Motor neuron (in vitro differentiated cells): Measurements from ENCODE around the gene KLHL26. TPM values are rescaled to one million over a fixed set of nuclear protein-coding genes. Genes with fewer than 3 reads are reported as not detected.

Experiments used
- ATAC-seq, 8 experiments: fragments of 200-7000 bp; cut with Tn5 transposase; replicated peaks in 6 of 8; 2 replicates each; pipeline ENCODE4 v1.8.0; 2021; ENCODE audit warnings: mild to moderate bottlenecking in 8 of 8, moderate library complexity in 8 of 8
- H3K27ac ChIP-seq, 2 donors: fragments of 250-450 bp; sonication (Bioruptor Pico); 2 replicates each; pipeline ENCODE4 v1.9.0; 2021; ENCODE audit warnings: antibody characterized with exemption in 2 of 2, mild to moderate bottlenecking in 2 of 2, moderate library complexity in 1 of 2
- H3K4me1 ChIP-seq, 2 donors: fragments of 250-450 bp; sonication (Bioruptor Pico); replicated peaks in 1 of 2; 2 replicates each; pipeline ENCODE4 v1.6.1; 2021; ENCODE audit warnings: antibody characterized with exemption in 2 of 2, mild to moderate bottlenecking in 2 of 2, moderate library complexity in 1 of 2
- H3K4me3 ChIP-seq, 5 donors: fragments of 250-450 bp; sonication (Bioruptor Pico); 2 replicates each; pipeline ENCODE4 v1.9.0; 2021; ENCODE audit warnings: antibody characterized with exemption in 5 of 5, mild to moderate bottlenecking in 5 of 5, moderate library complexity in 4 of 5
- WGBS, 10 experiments: fragments of 450-650 bp; shearing (Covaris generic); methylation state at CpG; one replicate each; pipeline ENCODE4 v1.0.0; 2022; 5-methylcytosine and 5-hydroxymethylcytosine counted together
- in situ Hi-C, 9 experiments: fragments of 400-800 bp; cut with MboI; loops; one replicate each; pipeline ENCODE4 v1.15.0; 2021; ENCODE audit warnings: low sequenced_read_pairs in 9 of 9, low pct_unique_long_range_greater_than_20kb in 2 of 9; ENCODE audit not compliant: unreplicated experiment in 9 of 9
- total RNA-seq, 8 experiments: library from RNA; unstranded; fragments of 300-600 nt; gene quantifications; 2 replicates each; pipeline versions ENCODE4 v1.2.3 to v1.2.4, GENCODE V29; 2022

The KLHL26 gene
- total RNA-seq, 8 experiments from 2014 or later: 0.92 to 8.3 (median 5.6) TPM

DNA sequence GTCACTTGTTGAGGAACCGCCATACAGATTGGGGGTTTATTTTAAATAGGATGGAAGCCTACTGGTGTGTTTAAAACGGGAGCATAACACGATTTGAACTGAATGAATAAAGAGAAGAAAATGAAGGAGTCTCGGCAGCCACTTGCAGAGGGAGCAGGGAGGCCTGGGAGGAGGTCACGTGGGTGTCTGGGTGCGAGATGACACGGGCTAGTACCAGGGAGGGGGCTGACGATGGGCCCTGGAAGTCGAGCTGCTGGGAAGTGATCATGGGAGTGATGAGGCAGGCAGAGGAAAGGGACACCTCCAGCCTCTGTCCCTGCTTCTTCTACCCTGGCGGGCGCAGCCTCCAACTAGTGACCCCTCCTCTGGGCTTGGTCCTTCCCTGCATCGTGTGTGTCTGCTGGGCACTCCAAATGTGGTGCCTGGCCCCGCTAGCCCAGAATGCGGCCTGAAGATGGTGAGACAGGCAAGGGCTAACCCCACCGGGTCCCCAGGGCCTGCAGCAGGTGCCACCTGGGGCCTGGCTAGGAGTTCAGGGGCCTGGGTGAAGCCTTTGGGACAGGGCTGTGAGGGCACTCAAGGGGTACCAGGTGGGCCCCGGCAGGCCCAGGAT, 82.1 kb downstream of the KLHL26 start:
- no peak overlapping the region for H3K4me3 ChIP-seq
- in situ Hi-C loops: no loop called here
- no peak overlapping the region for H3K27ac ChIP-seq

DNA sequence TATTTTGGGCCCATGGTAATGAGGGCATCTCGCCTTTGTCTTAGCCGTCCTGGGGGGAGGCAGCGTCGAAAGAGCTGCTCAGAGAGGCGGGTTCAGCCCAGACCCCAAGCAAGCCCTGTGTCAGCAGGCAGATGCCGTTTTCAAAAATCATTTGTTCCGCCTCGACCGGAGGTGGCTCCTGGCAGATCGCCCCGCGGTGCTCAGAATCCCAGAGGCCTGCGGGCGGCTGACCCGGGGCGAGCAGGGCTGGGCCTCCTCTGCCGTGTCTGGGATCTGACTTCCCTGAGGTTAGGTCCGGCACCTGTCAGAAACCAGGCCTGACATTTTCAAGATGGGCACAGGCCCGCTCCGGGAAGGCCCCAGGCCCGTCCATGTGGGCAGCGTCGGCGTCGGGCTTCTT, 82.7 kb downstream of the KLHL26 start:
- H3K27ac ChIP-seq: no peak overlapping the region
- in situ Hi-C loops: no loop called here
- no peak overlapping the region for H3K4me3 ChIP-seq
- no peak for ATAC-seq
- 76 to 100% (median 83%) methylated on average over 1 to 9 of the region's 25 CpGs; no CpG with 5 or more reads in 6 of the 10 experiments for WGBS, 10 experiments
- peaks cover 0 to 10% of the 10 kb centered on the region in 2 donors for H3K4me1 ChIP-seq

More for the DNA sequence above, 82.1 kb downstream of the KLHL26 start:
- WGBS, 10 experiments: 62 to 100% (median 88%) methylated on average over 1 to 9 of the region's 16 CpGs; no CpG with 5 or more reads in 1 of the 10 experiments
- H3K4me1 ChIP-seq: peaks cover 0 to 4% of the 10 kb centered on the region in 2 donors
- no peak for ATAC-seq

Other genes starting within 250 kb of the KLHL26 start
- gene LRRC25, start 239.4 kb upstream of the KLHL26 start, total RNA-seq: 1 to 10 TPM in 2 of 8 experiments, under 1 TPM in 6; 0.14 to 2.1 (median 0.47) TPM
- gene SSBP4, start 217.6 kb upstream of the KLHL26 start, total RNA-seq: 100 to 1,000 TPM in 1 of 8 experiments, 10 to 100 TPM in 7; 60.2 to 155 (median 70.1) TPM
- 100 to 1,000 TPM in 3 of 8 experiments, 10 to 100 TPM in 4, 1 to 10 TPM in 1; 7.2 to 157 (median 86.2) TPM for gene ISYNA1, start 198.9 kb upstream of the KLHL26 start, total RNA-seq
- gene ELL, start 115.0 kb upstream of the KLHL26 start, total RNA-seq: 10 to 100 TPM in 2 of 8 experiments, 1 to 10 TPM in 6; 3.4 to 13.8 (median 6.2) TPM
- 100 to 1,000 TPM; 137 to 214 (median 153) TPM for gene FKBP8, start 93.5 kb upstream of the KLHL26 start, total RNA-seq
- gene KXD1, start 79.2 kb upstream of the KLHL26 start, total RNA-seq: 100 to 1,000 TPM in 1 of 8 experiments, 10 to 100 TPM in 7; 48.4 to 106 (median 68.1) TPM
- 1,000 to 10,000 TPM; 1,160 to 2,382 (median 1,457) TPM for gene UBA52, start 65.2 kb upstream of the KLHL26 start, total RNA-seq
- gene REX1BD, start 48.2 kb upstream of the KLHL26 start, total RNA-seq: 10 to 100 TPM; 39.5 to 76.6 (median 53.9) TPM
- gene CRLF1, start 30.2 kb upstream of the KLHL26 start, total RNA-seq: 10 to 100 TPM in 1 of 8 experiments, 1 to 10 TPM in 7; 1.5 to 18.3 (median 4.7) TPM
- 10 to 100 TPM in 5 of 8 experiments, 1 to 10 TPM in 1, under 1 TPM in 2; 0.41 to 67.6 (median 25.4) TPM for gene TMEM59L, start 24.2 kb upstream of the KLHL26 start, total RNA-seq
- 1 to 10 TPM; 2.0 to 8.8 (median 8.0) TPM for gene CRTC1, start 46.7 kb downstream of the KLHL26 start, total RNA-seq
- gene COMP, start 154.3 kb downstream of the KLHL26 start, total RNA-seq: 1 to 10 TPM in 1 of 8 experiments, under 1 TPM in 4, not detected in 3; 0.05 to 1.1 (median 0.29) TPM
- gene UPF1, start 194.9 kb downstream of the KLHL26 start, total RNA-seq: 10 to 100 TPM; 19.0 to 61.6 (median 28.9) TPM